Testis (tissue), 5 donors: Measurements from ENCODE around the gene OR52J3. TPM values are rescaled to one million over a fixed set of nuclear protein-coding genes. Genes with fewer than 3 reads are reported as not detected.

Experiments used
- DNase-seq: peaks from one replicate; pipeline ENCODE4 v3.0.0-alpha.2; 2019
- H3K27ac ChIP-seq, 2 donors: fragments of 200-600 bp; sonication (generic); one replicate each; pipeline ENCODE4 v1.5.1; 2019
- H3K27me3 ChIP-seq: fragments of 200-600 bp; sonication (generic); one replicate; pipeline ENCODE4 v1.5.1; 2019
- H3K36me3 ChIP-seq: fragments of 200-600 bp; sonication (generic); one replicate; pipeline ENCODE4 v1.5.1; 2017; ENCODE audit warnings: low read depth; ENCODE audit errors: missing control alignments
- H3K4me1 ChIP-seq: fragments of 200-600 bp; sonication (generic); one replicate; pipeline ENCODE4 v1.5.1; 2019
- H3K4me3 ChIP-seq, 2 donors: fragments of 200-600 bp; sonication (generic); one replicate each; pipeline ENCODE4 v1.5.1; 2017 to 2019
- H3K9me3 ChIP-seq: fragments of 200-600 bp; sonication (generic); one replicate; pipeline ENCODE4 v1.5.1; 2017
- CTCF ChIP-seq, 3 experiments: fragments of 450-650 bp in 2 of 3; fragments of 200-600 bp in 1 of 3; sonication (generic) in 1 of 3; IDR thresholded peaks; one replicate each; pipeline ENCODE4 v1.5.1; 2016 to 2019; ENCODE audit warnings: antibody characterized with exemption in 3 of 3, mild to moderate bottlenecking in 2 of 3, moderate library complexity in 1 of 3
- POLR2A ChIP-seq: fragments of 450-650 bp; IDR thresholded peaks from one replicate; pipeline ENCODE4 v1.6.1; 2017; ENCODE audit warnings: antibody characterized with exemption, mild to moderate bottlenecking, moderate library complexity
- WGBS, 2 donors: methylation state at CpG; one replicate each; pipeline ENCODE4 v1.1.5; 2018; 5-methylcytosine and 5-hydroxymethylcytosine counted together
- intact Hi-C: fragments of 100-400 bp; cut with DNase I; formaldehyde crosslinking; loops from one replicate; pipeline ENCODE4 v1.15.1; 2023; ENCODE audit warnings: low total_unique reads
- long read RNA-seq, 2 donors: transcript quantifications; one replicate each; lab custom pipeline, GENCODE V29; 2026
- polyA plus RNA-seq: library from polyadenylated mRNA; stranded (reverse); fragments of 350-450 nt; fragmentation: Illumina TruSeq; extraction: RNeasy Lipid Tissue Mini Kit (QIAGEN cat#74804); gene quantifications from one replicate; pipeline ENCODE4 v1.2.3, GENCODE V29; 2014; ENCODE audit warnings: low read depth, low replicate concordance; ENCODE audit not compliant: insufficient read depth
- total RNA-seq, 2 donors: library from RNA; depleted of rRNA; stranded (reverse); fragments of >200 nt; gene quantifications; one replicate each; pipeline ENCODE4 v1.2.3, GENCODE V29; 2016

Gene OR52J3
- total RNA-seq (not detected), polyA plus RNA-seq (not detected)
- long read RNA-seq, donor 1: 0 reads
- long read RNA-seq, donor 2: 0 reads

- no peak for DNase-seq
- intact Hi-C loops: no loop called here
- TF ChIP-seq POLR2A (no peak), CTCF (IDR thresholded peaks at IDR 0.05) (no peak)
- WGBS, 2 donors: 65 to 71% methylated on average over 1 of the region's 1 CpG
- no peaks in the 10 kb centered on the region for H3K36me3 ChIP-seq
- no peaks in the 10 kb centered on the region for H3K9me3 ChIP-seq
- no peak within 1 kb of the TSS for H3K27ac ChIP-seq
- no peak within 1 kb of the TSS for H3K4me3 ChIP-seq
- no peaks in the 10 kb centered on the region for H3K4me1 ChIP-seq
- H3K27me3 ChIP-seq: no peaks in the 10 kb centered on the region
Measured at GRCh38 chr11:5046226-5046625, at the start of gene OR52J3. OR52J3 (plus strand) TSS chr11:5046526; CDS start chr11:5046526, 0 bp downstream.

- no peaks in the 10 kb centered on the region for H3K27me3 ChIP-seq
- no peaks in the 10 kb centered on the region for H3K9me3 ChIP-seq
- peak in 2 of 3 experiments; percentile 45 to 53 for TF ChIP-seq CTCF (IDR thresholded peaks at IDR 0.05)
- TF ChIP-seq POLR2A: no peak
- no peak overlapping the region for H3K27ac ChIP-seq
- H3K4me3 ChIP-seq: no peak overlapping the region
- H3K36me3 ChIP-seq: no peaks in the 10 kb centered on the region
- WGBS, 2 donors: 41 to 54% methylated on average over 6 of the region's 6 CpGs
- intact Hi-C loops: loop anchor here (10.0 kb wide), 1 partner anchor 370 kb away; the partner anchor contains the start of gene OR51D1
- peak; percentile 82 for DNase-seq
- no peaks in the 10 kb centered on the region for H3K4me1 ChIP-seq
Measured at GRCh38 chr11:5004424-5005274, 41.7 kb upstream of the OR52J3 start.

- intact Hi-C loops: loop anchor here (10.0 kb wide), 1 partner anchor 373 kb away; the partner anchor contains the start of gene OR51D1
- no peak for TF ChIP-seq CTCF (IDR thresholded peaks at IDR 0.05)
- TF ChIP-seq POLR2A: no peak
- WGBS, 2 donors: 27 to 52% methylated on average over 2 of the region's 2 CpGs
Measured at GRCh38 chr11:5007561-5007960, 38.8 kb upstream of the OR52J3 start.

GRCh38 chr11:5011254-5011653, 35.1 kb upstream of the OR52J3 start:
- TF ChIP-seq CTCF (IDR thresholded peaks at IDR 0.05) (no peak), POLR2A (no peak)
- Histone ChIP-seq H3K4me3 (no peak overlapping the region), H3K27ac (no peak overlapping the region), H3K4me1 (no peaks in the 10 kb centered on the region), H3K9me3 (no peaks in the 10 kb centered on the region), H3K36me3 (no peaks in the 10 kb centered on the region), H3K27me3 (no peaks in the 10 kb centered on the region)
- intact Hi-C loops: no loop called here
- 65 to 74% methylated on average over 8 of the region's 8 CpGs for WGBS, 2 donors
- DNase-seq: no peak

More at GRCh38 chr11:5007561-5007960, 38.8 kb upstream of the OR52J3 start:
- H3K9me3 ChIP-seq: no peaks in the 10 kb centered on the region
- peak; percentile 51 for DNase-seq
- no peak overlapping the region for H3K27ac ChIP-seq
- no peak overlapping the region for H3K4me3 ChIP-seq
- no peaks in the 10 kb centered on the region for H3K27me3 ChIP-seq
- H3K4me1 ChIP-seq: no peaks in the 10 kb centered on the region
- H3K36me3 ChIP-seq: no peaks in the 10 kb centered on the region
